A673 (cell line): ENCODE measurements around the gene CATSPERD. TPM values are rescaled to one million over a fixed set of nuclear protein-coding genes. Genes with fewer than 3 reads are reported as not detected.

Experiments
- BruUV-seq: library from RNA; stranded (reverse); fragments of 400-500 nt; replicated peaks from 2 replicates; lab custom pipeline; 2021; lab: Mats Ljungman, UMichigan
- CTCF ChIA-PET: fragments of 300-600 bp; sonication (Branson Sonifier 250); formaldehyde crosslinking; loops from one replicate; lab custom pipeline; 2022; ENCODE audit warnings: antibody characterized with exemption; lab: Charles Lee
- POLR2A ChIA-PET: fragments of 300-600 bp; sonication (Branson Sonifier 250); formaldehyde crosslinking; loops from one replicate; lab custom pipeline; 2022; ENCODE audit warnings: antibody characterized with exemption; ENCODE audit not compliant: low non-redundant PET; lab: Charles Lee
- DNase-seq: peaks from one replicate; pipeline ENCODE4 v3.0.0-alpha.2; 2015; ENCODE audit warnings: low spot score
- H3K27ac ChIP-seq: fragments of 200-600 bp; sonication (generic); 2 replicates; pipeline ENCODE4 v1.5.1; 2016; ENCODE audit warnings: mixed run types, low read depth, mild to moderate bottlenecking, mixed read lengths, antibody characterized with exemption, low read length; ENCODE audit not compliant: poor library complexity, severe bottlenecking
- H3K27me3 ChIP-seq: fragments of 200-600 bp; sonication (generic); replicated peaks from 2 replicates; pipeline ENCODE4 v1.6.1; 2017; ENCODE audit warnings: mixed run types, low read depth, mild to moderate bottlenecking, mixed read lengths, antibody characterized with exemption, low read length; ENCODE audit not compliant: insufficient read depth, poor library complexity
- H3K36me3 ChIP-seq: fragments of 200-600 bp; sonication (generic); 2 replicates; pipeline ENCODE4 v1.6.1; 2016; ENCODE audit warnings: mixed run types, mild to moderate bottlenecking, mixed read lengths, antibody characterized with exemption, low read length; ENCODE audit not compliant: insufficient read depth, poor library complexity, severe bottlenecking
- H3K4me1 ChIP-seq: fragments of 200-600 bp; sonication (generic); 2 replicates; pipeline ENCODE4 v1.6.1; 2017; ENCODE audit warnings: mixed run types, mild to moderate bottlenecking, mixed read lengths, antibody characterized with exemption, low read length; ENCODE audit not compliant: insufficient read depth, poor library complexity, severe bottlenecking
- H3K4me3 ChIP-seq: fragments of 200-600 bp; sonication (generic); 2 replicates; pipeline ENCODE4 v1.5.1; 2016; ENCODE audit warnings: low read depth, mixed run types, mild to moderate bottlenecking, mixed read lengths, low read length; ENCODE audit not compliant: poor library complexity, severe bottlenecking
- H3K9me3 ChIP-seq: fragments of 200-600 bp; sonication (generic); 2 replicates; pipeline ENCODE4 v1.6.1; 2016; ENCODE audit warnings: mixed run types, low read depth, mild to moderate bottlenecking, mixed read lengths, antibody characterized with exemption, low read length; ENCODE audit not compliant: poor library complexity, severe bottlenecking
- EZH2 ChIP-seq: fragments of 200-600 bp; sonication (generic); IDR thresholded peaks from 2 replicates; pipeline ENCODE4 v1.6.1; 2017; ENCODE audit warnings: borderline replicate concordance, low read depth, mild to moderate bottlenecking, mixed read lengths, antibody characterized with exemption, low read length; ENCODE audit not compliant: poor library complexity, severe bottlenecking
- intact Hi-C: fragments of 100-400 bp; cut with micrococcal nuclease; formaldehyde crosslinking; loops from one replicate; pipeline ENCODE4 v1.10.0; 2022; ENCODE audit not compliant: unreplicated experiment
- total RNA-seq: library from RNA; stranded (reverse); gene quantifications from 2 replicates; pipeline ENCODE4 v1.2.3, GENCODE V29; 2021
- TF ChIP-seq, protein P1 (sequence below): fragments of 300-800, 200-600 bp; sonication (generic); conservative IDR thresholded peaks from 2 replicates; pipeline ENCODE4 v1.5.1; 2017; ENCODE audit warnings: low read depth, mild to moderate bottlenecking, antibody characterized with exemption, low read length, moderate library complexity, mixed read lengths

CATSPERD gene
- total RNA-seq, 1 experiment from 2014 or later = not detected

DNA sequence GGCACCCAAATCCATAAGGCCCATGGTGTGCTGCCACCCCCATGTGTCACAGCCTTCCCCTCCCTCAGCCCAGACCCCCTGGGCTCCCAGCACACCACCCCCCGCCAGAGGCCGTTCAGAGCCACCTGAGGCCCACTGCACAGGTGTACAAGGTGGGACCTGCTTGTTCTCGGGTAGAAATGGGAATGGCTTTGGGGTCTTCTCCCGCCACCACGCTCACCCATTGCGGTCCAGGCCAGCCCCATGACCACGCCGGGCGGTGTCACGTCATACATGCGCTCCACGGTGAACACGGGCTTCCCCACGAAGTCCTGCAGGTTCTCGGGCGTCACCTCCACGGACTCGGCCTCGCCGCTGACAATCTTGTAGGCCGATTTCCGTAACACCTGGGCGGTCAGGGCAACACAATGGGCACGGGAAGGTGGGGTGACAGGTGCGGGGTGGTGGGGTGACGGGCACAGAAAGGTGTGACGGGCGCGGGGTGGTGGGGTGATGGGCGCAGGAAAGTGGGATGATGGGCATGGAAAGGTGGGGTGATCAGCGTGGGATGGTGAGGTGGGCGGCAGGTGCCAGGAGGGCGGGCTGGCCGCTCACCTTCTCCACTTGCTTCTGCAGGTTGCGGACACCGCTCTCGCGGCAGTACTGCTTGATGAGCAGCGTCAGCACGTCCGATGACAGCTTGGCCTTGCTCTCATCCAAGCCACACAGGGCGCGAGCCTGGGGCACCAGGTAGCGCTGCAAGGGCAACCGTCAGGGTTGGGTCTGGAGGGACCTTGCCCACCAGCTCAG, 26.1 kb upstream of the CATSPERD start:
- POLR2A ChIA-PET = interaction anchor here (0.6 kb wide), 1 partner anchor 22 kb away, joined by 3 read pairs; no protein-coding TSS in a partner anchor
- no peak overlapping the region for H3K4me3 ChIP-seq
- CTCF ChIA-PET = no interaction called here
- peaks cover 76% of the 10 kb centered on the region for H3K36me3 ChIP-seq
- no peaks in the 10 kb centered on the region for H3K27me3 ChIP-seq
- no TSS peak for BruUV-seq
- H3K27ac ChIP-seq = no peak overlapping the region
- TF ChIP-seq EZH2 = no peak
- TF ChIP-seq, protein P1, sequence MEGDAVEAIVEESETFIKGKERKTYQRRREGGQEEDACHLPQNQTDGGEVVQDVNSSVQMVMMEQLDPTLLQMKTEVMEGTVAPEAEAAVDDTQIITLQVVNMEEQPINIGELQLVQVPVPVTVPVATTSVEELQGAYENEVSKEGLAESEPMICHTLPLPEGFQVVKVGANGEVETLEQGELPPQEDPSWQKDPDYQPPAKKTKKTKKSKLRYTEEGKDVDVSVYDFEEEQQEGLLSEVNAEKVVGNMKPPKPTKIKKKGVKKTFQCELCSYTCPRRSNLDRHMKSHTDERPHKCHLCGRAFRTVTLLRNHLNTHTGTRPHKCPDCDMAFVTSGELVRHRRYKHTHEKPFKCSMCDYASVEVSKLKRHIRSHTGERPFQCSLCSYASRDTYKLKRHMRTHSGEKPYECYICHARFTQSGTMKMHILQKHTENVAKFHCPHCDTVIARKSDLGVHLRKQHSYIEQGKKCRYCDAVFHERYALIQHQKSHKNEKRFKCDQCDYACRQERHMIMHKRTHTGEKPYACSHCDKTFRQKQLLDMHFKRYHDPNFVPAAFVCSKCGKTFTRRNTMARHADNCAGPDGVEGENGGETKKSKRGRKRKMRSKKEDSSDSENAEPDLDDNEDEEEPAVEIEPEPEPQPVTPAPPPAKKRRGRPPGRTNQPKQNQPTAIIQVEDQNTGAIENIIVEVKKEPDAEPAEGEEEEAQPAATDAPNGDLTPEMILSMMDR = no peak
- intact Hi-C loops = no loop called here
- DNase-seq = no peak
- H3K4me1 ChIP-seq = peaks cover 8% of the 10 kb centered on the region
- H3K9me3 ChIP-seq = no peaks in the 10 kb centered on the region

DNA sequence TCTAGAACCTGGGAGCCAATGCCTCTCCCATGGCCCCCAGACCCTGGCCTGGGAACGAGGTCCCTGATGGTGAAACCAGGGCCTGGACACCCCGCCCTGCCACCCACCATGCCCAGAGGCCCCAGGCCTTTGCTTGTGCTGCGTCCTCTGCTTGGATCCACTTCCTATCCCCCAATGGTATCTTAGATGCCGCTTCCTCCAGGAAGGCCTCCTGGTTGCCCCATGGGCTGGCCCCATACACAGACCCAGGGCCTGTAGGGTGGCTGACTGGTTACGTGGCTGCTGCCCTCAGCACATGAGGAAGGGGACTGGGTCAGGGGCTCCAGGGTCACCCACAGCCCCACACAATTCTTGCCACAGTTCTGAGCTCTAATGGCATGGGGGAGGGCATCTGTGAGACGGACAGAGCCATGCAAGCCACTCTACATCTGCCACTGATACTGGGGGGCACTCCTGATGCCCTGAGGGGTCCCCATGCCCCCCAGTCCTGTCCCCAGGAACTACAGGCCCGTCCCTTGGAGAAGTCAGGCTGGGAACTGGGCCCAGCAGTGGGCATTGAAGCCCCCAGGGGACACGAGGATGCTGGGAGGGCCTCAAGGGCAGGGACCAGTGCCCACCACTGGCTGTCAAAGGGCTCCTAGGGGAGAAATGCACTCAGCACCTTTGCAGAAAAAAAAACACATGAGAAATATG, 25.3 kb upstream of the CATSPERD start:
- POLR2A ChIA-PET = interaction anchor here (0.6 kb wide), 1 partner anchor 21 kb away, joined by 3 read pairs; no protein-coding TSS in a partner anchor
- CTCF ChIA-PET = no interaction called here
- Histone ChIP-seq H3K4me3 (no peak overlapping the region), H3K36me3 (peaks cover 83% of the 10 kb centered on the region), H3K4me1 (peaks cover 8% of the 10 kb centered on the region), H3K9me3 (no peaks in the 10 kb centered on the region), H3K27ac (no peak overlapping the region), H3K27me3 (no peaks in the 10 kb centered on the region)
- intact Hi-C loops = no loop called here
- no peak for DNase-seq
- no TSS peak for BruUV-seq
- TF ChIP-seq EZH2 = no peak
- TF ChIP-seq, protein P1 = no peak

DNA sequence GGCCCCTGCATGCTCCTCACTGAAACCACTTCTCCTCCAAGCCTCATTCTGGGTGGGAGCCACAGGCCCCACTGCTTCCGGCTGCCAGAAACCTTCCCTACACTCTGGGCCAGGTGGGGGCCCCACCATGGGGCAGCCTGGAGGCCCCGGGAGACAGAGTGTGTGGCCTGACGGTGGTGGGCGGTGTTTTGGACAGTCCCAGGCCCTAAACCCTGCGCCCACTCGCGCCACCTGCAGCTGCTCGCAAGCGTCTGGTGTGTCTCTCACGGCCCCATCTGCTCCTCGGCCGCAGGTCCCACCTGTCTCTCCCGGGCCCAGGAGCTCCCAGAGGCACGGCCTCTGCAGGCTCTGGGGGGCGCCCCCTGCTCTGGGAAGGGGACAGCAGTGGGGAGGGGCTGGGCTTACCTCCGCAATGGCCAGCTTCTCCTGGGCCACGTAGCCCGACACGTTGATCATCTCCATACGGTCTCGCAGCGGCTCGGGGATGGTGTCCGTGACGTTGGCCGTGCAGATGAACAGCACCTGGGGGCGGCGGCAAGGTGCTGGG, 24.7 kb upstream of the CATSPERD start:
- DNase-seq = no peak
- TF ChIP-seq, protein P1 = no peak
- TF ChIP-seq EZH2 = no peak
- intact Hi-C loops = no loop called here
- Histone ChIP-seq H3K27me3 (no peaks in the 10 kb centered on the region), H3K9me3 (no peaks in the 10 kb centered on the region), H3K27ac (no peak overlapping the region), H3K4me1 (peaks cover 8% of the 10 kb centered on the region), H3K4me3 (no peak overlapping the region), H3K36me3 (peaks cover 90% of the 10 kb centered on the region)
- POLR2A ChIA-PET = no interaction called here
- CTCF ChIA-PET = no interaction called here
- BruUV-seq = no TSS peak
